GM12878 (cell line): ENCODE measurements around the gene GINS1. TPM values are rescaled to one million over a fixed set of nuclear protein-coding genes. Genes with fewer than 3 reads are reported as not detected.

Source experiments
- ATAC-seq: fragments of 200-7000 bp; cut with Tn5 transposase; 3 replicates; pipeline ENCODE4 v1.9.1; 2020; ENCODE audit warnings: mild to moderate bottlenecking, moderate library complexity
- BruUV-seq: library from RNA; stranded (reverse); fragments of 400-500 nt; replicated peaks from 2 replicates; lab custom pipeline; 2021; lab: Mats Ljungman, UMichigan
- CTCF ChIA-PET: fragments of 300-600 bp; sonication (Branson Sonifier 250); formaldehyde crosslinking; extraction: SDS; loops from one replicate; lab custom pipeline; 2021; ENCODE audit warnings: inconsistent platforms; lab: Yijun Ruan, JAX
- POLR2A ChIA-PET: fragments of 350-600 bp; formaldehyde crosslinking; extraction: SDS; loops from one replicate; lab custom pipeline; 2021; ENCODE audit warnings: inconsistent platforms; lab: Charles Lee
- RAD21 ChIA-PET: fragments of 300-600 bp; sonication (Branson Sonifier 250); formaldehyde crosslinking; loops from one replicate; lab custom pipeline; 2023; ENCODE audit warnings: antibody characterized with exemption; ENCODE audit not compliant: unreplicated experiment; lab: Charles Lee
- SMC1A ChIA-PET: fragments of 300-600 bp; sonication (Branson Sonifier 250); formaldehyde crosslinking; loops from one replicate; lab custom pipeline; 2023; ENCODE audit not compliant: unreplicated experiment, uncharacterized antibody; lab: Charles Lee
- DNase-seq: peaks from one replicate; pipeline ENCODE4 v3.0.0-alpha.2; 2011; ENCODE audit warnings: low read depth, low spot score
- FAIRE-seq: peaks from 3 replicates; lab custom pipeline; 2011; peaks lifted over from hg19 to GRCh38; lab: Jason Lieb, UNC
- H2AFZ ChIP-seq: 2 replicates; pipeline ENCODE4 v1.6.0; 2011; ENCODE audit warnings: low read depth, low read length, control low read depth; ENCODE audit not compliant: control insufficient read depth
- H3K27ac ChIP-seq: 2 replicates; pipeline ENCODE4 v1.5.1; 2011; ENCODE audit warnings: control low read depth; ENCODE audit not compliant: control insufficient read depth, insufficient read depth
- H3K27me3 ChIP-seq, 2 experiments: replicated peaks in 1 of 2; 2 replicates each; pipeline versions ENCODE4 v1.6.0 to v1.6.1; 2011; ENCODE audit warnings: low read length in 1 of 2; ENCODE audit not compliant: control insufficient read depth in 2 of 2, insufficient read depth in 2 of 2
- H3K36me3 ChIP-seq, 2 experiments: 2 replicates each; pipeline ENCODE4 v1.5.1; 2011; ENCODE audit warnings: low read length in 1 of 2; ENCODE audit not compliant: control insufficient read depth in 2 of 2, insufficient read depth in 2 of 2
- H3K4me1 ChIP-seq: 2 replicates; pipeline ENCODE4 v1.6.1; 2011; ENCODE audit warnings: mild to moderate bottlenecking, low read length, moderate library complexity, mixed read lengths; ENCODE audit not compliant: control insufficient read depth, insufficient read depth
- H3K4me2 ChIP-seq: 2 replicates; pipeline ENCODE4 v1.6.0; 2011; ENCODE audit warnings: control low read depth; ENCODE audit not compliant: control insufficient read depth, insufficient read depth
- H3K4me3 ChIP-seq: fragments of 200-600 bp; sonication (generic); 2 replicates; pipeline ENCODE4 v1.5.1; 2016
- H3K79me2 ChIP-seq: 2 replicates; pipeline ENCODE4 v1.6.0; 2011; ENCODE audit warnings: low read length; ENCODE audit not compliant: control insufficient read depth, insufficient read depth
- H3K9ac ChIP-seq: 2 replicates; pipeline ENCODE4 v1.8.0; 2011; ENCODE audit warnings: low read length, control low read depth, mixed read lengths; ENCODE audit not compliant: control insufficient read depth, insufficient read depth
- H3K9me3 ChIP-seq: replicated peaks from 3 replicates; pipeline ENCODE4 v1.5.1; 2011; ENCODE audit warnings: mild to moderate bottlenecking, low read length; ENCODE audit not compliant: control insufficient read depth, insufficient read depth
- H4K20me1 ChIP-seq: 2 replicates; pipeline ENCODE4 v1.6.0; 2011; ENCODE audit not compliant: control insufficient read depth, insufficient read depth
- ATF7 ChIP-seq: fragments of 450-650 bp; IDR thresholded peaks from 2 replicates; pipeline ENCODE4 v1.6.1; 2016; ENCODE audit warnings: low read depth, mild to moderate bottlenecking
- SREBF1 ChIP-seq: IDR thresholded peaks from 2 replicates; pipeline ENCODE4 v1.6.1; 2012; ENCODE audit warnings: mild to moderate bottlenecking, low read length
- WGBS: methylation state at CpG from one replicate; pipeline ENCODE4 v1.1.6; 2016; ENCODE audit warnings: low lambda C conversion rate; ENCODE audit not compliant: insufficient replicate concordance, insufficient coverage; ENCODE audit errors: missing lambda C conversion rate; 5-methylcytosine and 5-hydroxymethylcytosine counted together
- in situ Hi-C: fragments of 300-500 bp; cut with MboI; formaldehyde crosslinking; loops from 9 replicates; pipeline ENCODE4 v1.14.3; 2018; ENCODE audit warnings: mixed read lengths
- intact Hi-C: fragments of 100-400 bp; cut with micrococcal nuclease; formaldehyde crosslinking; loops from one replicate; pipeline ENCODE4 v1.14.2; 2022; ENCODE audit not compliant: unreplicated experiment
- polyA plus RNA-seq, 11 experiments: library from polyadenylated mRNA; depleted of rRNA in 4 of 11; unstranded in 6 of 11; stranded (reverse) in 5 of 11; fragments of >200 nt; fragmentation: Nextera tagmentation in 4 of 11; fragmentation: Illumina TruSeq in 1 of 11; extraction: Ambion mirVana in 4 of 11; extraction: Trizol in 1 of 11; gene quantifications; 1 replicate in 1 of 11; 2 replicates in 10 of 11; pipeline versions ENCODE4 v1.2.1 to v1.2.3, GENCODE V29; 2011 to 2016; ENCODE audit warnings: inconsistent platforms in 2 of 11, missing spikeins in 2 of 11, low read depth in 1 of 11
- total RNA-seq, 4 experiments: library from RNA; depleted of rRNA in 3 of 4; stranded (reverse); fragments of >200 nt in 3 of 4; fragmentation: Illumina TruSeq in 1 of 4; extraction: Trizol in 1 of 4; gene quantifications; 2 replicates each; pipeline versions ENCODE4 v1.2.1 to v1.2.3, GENCODE V29; 2013 to 2021
- TF ChIP-seq, protein P1 (sequence below): fragments of 450-650 bp; IDR thresholded peaks from 2 replicates; pipeline ENCODE4 v1.6.1; 2017; ENCODE audit warnings: antibody characterized with exemption, mild to moderate bottlenecking, moderate library complexity

Gene GINS1
- total and polyA plus RNA-seq, 10 of the 15 experiments (the other 5 are each of a cell fraction or from before 2014, with no cell fraction given), result 13.0 to 44.6 (median 30.3) TPM

DNA sequence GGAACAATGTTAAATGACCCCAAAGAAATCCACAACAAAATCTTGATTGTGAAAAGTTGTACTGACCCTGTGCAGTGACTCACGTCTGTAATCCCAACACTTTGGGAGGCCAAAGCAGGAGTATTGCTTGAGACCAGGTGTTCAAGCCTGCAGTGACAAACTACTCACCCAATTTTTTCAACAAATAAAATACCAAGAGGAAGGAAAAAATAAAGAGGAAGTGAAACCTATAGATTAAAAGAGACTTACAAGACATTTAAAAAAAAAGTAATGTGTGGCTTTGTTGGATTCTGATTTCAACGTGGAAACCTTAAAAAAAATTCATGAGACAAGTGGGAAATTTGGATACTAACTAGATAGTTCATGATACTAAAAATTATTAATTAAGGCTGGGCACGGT, 31.9 kb downstream of the GINS1 start (continued):
- TF ChIP-seq, protein P1, sequence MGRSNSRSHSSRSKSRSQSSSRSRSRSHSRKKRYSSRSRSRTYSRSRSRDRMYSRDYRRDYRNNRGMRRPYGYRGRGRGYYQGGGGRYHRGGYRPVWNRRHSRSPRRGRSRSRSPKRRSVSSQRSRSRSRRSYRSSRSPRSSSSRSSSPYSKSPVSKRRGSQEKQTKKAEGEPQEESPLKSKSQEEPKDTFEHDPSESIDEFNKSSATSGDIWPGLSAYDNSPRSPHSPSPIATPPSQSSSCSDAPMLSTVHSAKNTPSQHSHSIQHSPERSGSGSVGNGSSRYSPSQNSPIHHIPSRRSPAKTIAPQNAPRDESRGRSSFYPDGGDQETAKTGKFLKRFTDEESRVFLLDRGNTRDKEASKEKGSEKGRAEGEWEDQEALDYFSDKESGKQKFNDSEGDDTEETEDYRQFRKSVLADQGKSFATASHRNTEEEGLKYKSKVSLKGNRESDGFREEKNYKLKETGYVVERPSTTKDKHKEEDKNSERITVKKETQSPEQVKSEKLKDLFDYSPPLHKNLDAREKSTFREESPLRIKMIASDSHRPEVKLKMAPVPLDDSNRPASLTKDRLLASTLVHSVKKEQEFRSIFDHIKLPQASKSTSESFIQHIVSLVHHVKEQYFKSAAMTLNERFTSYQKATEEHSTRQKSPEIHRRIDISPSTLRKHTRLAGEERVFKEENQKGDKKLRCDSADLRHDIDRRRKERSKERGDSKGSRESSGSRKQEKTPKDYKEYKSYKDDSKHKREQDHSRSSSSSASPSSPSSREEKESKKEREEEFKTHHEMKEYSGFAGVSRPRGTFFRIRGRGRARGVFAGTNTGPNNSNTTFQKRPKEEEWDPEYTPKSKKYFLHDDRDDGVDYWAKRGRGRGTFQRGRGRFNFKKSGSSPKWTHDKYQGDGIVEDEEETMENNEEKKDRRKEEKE, result no peak

DNA sequence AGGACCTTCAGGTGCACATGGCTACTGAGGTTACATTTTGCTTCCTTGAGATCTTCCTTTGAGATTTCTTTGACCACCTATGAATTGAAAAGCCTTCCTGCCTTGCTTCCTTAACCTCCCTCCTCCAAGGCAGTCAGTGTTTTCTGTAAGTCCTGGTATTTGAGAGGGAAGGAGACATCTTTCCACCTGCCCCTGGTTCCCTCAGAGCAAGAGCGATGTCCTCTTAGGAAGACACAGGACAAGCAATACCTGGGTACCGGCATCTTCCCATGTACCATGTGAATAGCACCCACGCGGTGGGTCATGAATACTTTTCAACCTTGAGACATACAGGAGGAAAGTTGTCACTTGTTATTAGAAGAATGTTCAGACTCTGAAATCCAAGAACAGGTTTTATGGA, 37.1 kb downstream of the GINS1 start:
- Histone ChIP-seq H3K9ac (no peak overlapping the region), H3K9me3 (no peaks in the 10 kb centered on the region), H3K4me1 (no peaks in the 10 kb centered on the region), H3K36me3 (peaks cover 1 to 21% of the 10 kb centered on the region in 2 experiments; a peak in 3 of 4 replicates), H3K27ac (no peak overlapping the region), H3K79me2 (no peaks in the 10 kb centered on the region), H2AFZ (no peak overlapping the region), H3K4me2 (no peak overlapping the region), H4K20me1 (no peaks in the 10 kb centered on the region), H3K27me3 (no peaks in the 10 kb centered on the region), H3K4me3 (no peak overlapping the region)
- ChIA-PET SMC1A (no interaction called here), RAD21 (no interaction called here), POLR2A (interaction anchor here (0.7 kb wide), 1 partner anchor 13 kb away, joined by 3 read pairs; no protein-coding TSS in a partner anchor), CTCF (no interaction called here)
- DNase-seq (no peak), FAIRE-seq (no peak), ATAC-seq (no peak)
- intact Hi-C loops (loop anchor here (5.0 kb wide), 1 partner anchor 178 kb away; the partner anchor contains the start of gene NANP), in situ Hi-C loops (loop anchor here (10.0 to 25.0 kb wide), 3 partner anchors 60 to 1482 kb away; no protein-coding TSS in a partner anchor)
- WGBS, result 100% methylated on average over 4 of the region's 4 CpGs
- no TSS peak for BruUV-seq
- TF ChIP-seq ATF7, result no peak
- TF ChIP-seq SREBF1, result no peak
